ENCODE results near the gene MYOM1. TPM values are rescaled to one million over a fixed set of nuclear protein-coding genes. Genes with fewer than 3 reads are reported as not detected.

MYOM1 gene
- total RNA-seq, 3 donors from 2014 or later: 3.1 to 6.9 (median 5.9) TPM

DNA sequence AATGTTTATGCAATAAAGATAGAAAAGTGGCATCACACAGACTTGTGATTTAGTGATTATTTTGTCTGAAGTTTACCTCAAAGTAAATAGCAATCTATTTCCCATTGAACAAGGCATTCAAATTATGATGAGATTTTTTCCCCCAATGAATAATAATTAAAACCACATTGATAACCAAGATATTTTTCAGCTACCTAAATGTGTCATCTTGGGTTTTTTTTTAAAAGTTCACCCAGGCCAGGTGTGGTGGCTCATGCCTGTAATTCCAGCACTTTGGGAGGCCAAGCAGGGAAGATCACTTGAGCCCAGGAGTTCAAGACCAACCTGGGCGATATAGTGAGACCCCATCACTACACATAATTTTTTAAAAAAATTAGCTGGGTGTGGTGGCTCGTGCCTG lies 27.0 kb downstream of the MYOM1 start:
- H3K36me3 ChIP-seq: no peaks in the 10 kb centered on the region
- DNase-seq (ENCODE audit: low spot score in 2 of 2): no peak
- no peaks in the 10 kb centered on the region for H3K9me3 ChIP-seq
- no peaks in the 10 kb centered on the region for H3K4me1 ChIP-seq
- no peaks in the 10 kb centered on the region for H3K27me3 ChIP-seq
- H3K27ac ChIP-seq: no peak overlapping the region
- H3K4me3 ChIP-seq: no peak overlapping the region
- no peak for TF ChIP-seq POLR2AphosphoS5 (IDR thresholded peaks at IDR 0.05)
- TF ChIP-seq POLR2A (IDR thresholded peaks at IDR 0.05): no peak
- no peak for TF ChIP-seq CTCF (IDR thresholded peaks at IDR 0.05)
- intact Hi-C loops (cut with DNase I; ENCODE audit: low total_unique reads): no loop called here

DNA sequence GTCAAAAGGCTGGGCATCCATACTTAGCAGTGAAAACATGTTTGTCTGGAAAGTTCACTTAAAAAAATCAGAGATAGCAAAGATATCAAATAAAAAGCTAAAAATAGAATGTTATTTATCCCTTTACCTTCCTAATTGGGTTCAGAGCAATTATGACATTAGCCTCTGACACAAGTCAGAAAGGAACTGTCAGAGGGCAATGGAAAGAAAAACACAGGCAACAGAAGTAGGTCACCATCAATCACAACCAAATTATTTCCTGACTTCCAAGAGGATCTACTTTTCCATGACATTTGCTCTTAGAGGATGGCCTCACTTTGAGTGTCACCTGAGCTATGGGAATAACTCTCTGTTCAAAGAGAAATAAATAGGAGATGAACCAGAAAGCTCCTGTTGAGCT lies 27.5 kb downstream of the MYOM1 start:
- Histone ChIP-seq H3K4me3 (no peak overlapping the region), H3K36me3 (no peaks in the 10 kb centered on the region), H3K4me1 (no peaks in the 10 kb centered on the region), H3K27me3 (no peaks in the 10 kb centered on the region), H3K27ac (no peak overlapping the region), H3K9me3 (no peaks in the 10 kb centered on the region)
- no peak for TF ChIP-seq CTCF (IDR thresholded peaks at IDR 0.05)
- no peak for TF ChIP-seq POLR2AphosphoS5 (IDR thresholded peaks at IDR 0.05)
- TF ChIP-seq POLR2A (IDR thresholded peaks at IDR 0.05): no peak
- DNase-seq (ENCODE audit: low spot score in 2 of 2): no peak
- intact Hi-C loops (cut with DNase I; ENCODE audit: low total_unique reads): no loop called here

- Histone ChIP-seq H3K36me3 (no peaks in the 10 kb centered on the region), H3K4me3 (no peak overlapping the region), H3K27ac (no peak overlapping the region), H3K9me3 (no peaks in the 10 kb centered on the region), H3K27me3 (no peaks in the 10 kb centered on the region), H3K4me1 (no peaks in the 10 kb centered on the region)
- no peak for DNase-seq (ENCODE audit: low spot score in 2 of 2)
- intact Hi-C loops (cut with DNase I; ENCODE audit: low total_unique reads): no loop called here
- TF ChIP-seq POLR2A (IDR thresholded peaks at IDR 0.05) (no peak), POLR2AphosphoS5 (IDR thresholded peaks at IDR 0.05) (no peak), CTCF (IDR thresholded peaks at IDR 0.05) (no peak)
Observed at GRCh38 chr18:3190610-3191009, 29.2 kb downstream of the MYOM1 start.

- H3K4me1 ChIP-seq: no peaks in the 10 kb centered on the region
- H3K27me3 ChIP-seq: no peaks in the 10 kb centered on the region
- no peaks in the 10 kb centered on the region for H3K9me3 ChIP-seq
- TF ChIP-seq CTCF (IDR thresholded peaks at IDR 0.05): no peak
- no peak overlapping the region for H3K4me3 ChIP-seq
- peaks cover 5% of the 10 kb centered on the region for H3K36me3 ChIP-seq
- intact Hi-C loops (cut with DNase I; ENCODE audit: low total_unique reads): no loop called here
- DNase-seq (ENCODE audit: low spot score in 2 of 2): no peak
- H3K27ac ChIP-seq: no peak overlapping the region
Observed at GRCh38 chr18:3189884-3190283, 29.9 kb downstream of the MYOM1 start.

GRCh38 chr18:3186678-3187658 lies 32.8 kb downstream of the MYOM1 start:
- H3K4me3 ChIP-seq: no peak overlapping the region
- TF ChIP-seq POLR2AphosphoS5 (IDR thresholded peaks at IDR 0.05): no peak
- TF ChIP-seq POLR2A (IDR thresholded peaks at IDR 0.05): no peak
- TF ChIP-seq CTCF (IDR thresholded peaks at IDR 0.05): no peak
- no peak overlapping the region for H3K27ac ChIP-seq
- no peaks in the 10 kb centered on the region for H3K9me3 ChIP-seq
- intact Hi-C loops (cut with DNase I; ENCODE audit: low total_unique reads): no loop called here
- H3K4me1 ChIP-seq: no peaks in the 10 kb centered on the region
- H3K36me3 ChIP-seq: peaks cover 5% of the 10 kb centered on the region
- no peak for DNase-seq (ENCODE audit: low spot score in 2 of 2)
- H3K27me3 ChIP-seq: no peaks in the 10 kb centered on the region
